ENCODE data around the gene CTDSPL.

DNA sequence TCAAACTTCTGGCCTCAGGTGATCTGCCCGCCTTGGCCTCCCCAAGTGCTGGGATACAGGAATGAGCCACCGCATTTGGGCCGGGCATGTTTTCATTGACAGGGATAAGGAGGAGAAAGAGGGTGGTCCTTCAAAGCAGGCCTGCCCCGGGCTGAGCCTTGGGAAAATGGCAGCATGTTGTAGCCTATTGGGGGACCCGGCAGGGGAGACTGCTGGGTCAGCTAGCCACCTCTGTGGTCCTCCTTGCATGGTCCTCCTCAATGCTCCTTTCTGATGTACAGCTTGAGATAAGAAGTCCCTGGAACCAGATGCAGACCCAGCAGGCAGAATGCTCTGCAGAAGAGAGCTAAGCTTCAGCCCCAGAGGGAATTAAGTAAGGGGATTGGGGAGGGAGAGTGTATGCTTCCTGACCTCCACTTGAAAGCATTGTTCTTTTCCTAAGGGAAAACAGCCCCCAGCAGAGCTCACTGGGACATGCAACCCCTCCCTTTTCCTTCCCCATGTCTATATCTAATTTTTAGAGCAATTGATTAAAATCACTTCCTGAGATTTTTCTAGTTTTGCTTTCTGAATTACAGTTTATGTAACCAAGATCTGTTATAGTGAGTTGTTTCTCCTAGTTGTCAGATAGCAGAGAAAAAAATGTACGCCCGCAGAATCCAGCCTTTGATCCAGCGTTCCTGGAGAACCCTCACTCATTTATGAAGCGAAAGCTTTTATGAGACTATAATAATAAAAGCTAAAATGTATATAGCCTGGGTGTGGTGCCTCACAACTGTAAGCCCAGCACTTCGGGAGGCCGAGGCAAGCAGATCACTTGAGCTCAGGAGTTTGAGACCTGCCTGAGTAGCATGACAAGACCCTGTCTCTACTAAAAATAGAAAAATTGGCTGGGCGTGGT lies 80.2 kb downstream of the CTDSPL start:
- TF ChIP-seq POLR2A (IDR thresholded peaks at IDR 0.05): no peak
- no peak for TF ChIP-seq CTCF (IDR thresholded peaks at IDR 0.05)

Measured in prostate gland (tissue), 2 donors.